GM21723 (cell line): ENCODE results near the gene MRPL14.
"Not testable (repeated sequence)": the region's sequence is repeated elsewhere in the genome, so short reads cannot be mapped to it uniquely, and the experiment has no call there.

Experiments used
- ATAC-seq: cut with Tn5 transposase; IDR thresholded peaks from one replicate; pipeline ENCODE4 v1.9.1; 2021; ENCODE audit warnings: mild to moderate bottlenecking, moderate library complexity; ENCODE audit not compliant: unreplicated experiment

The MRPL14 gene

DNA sequence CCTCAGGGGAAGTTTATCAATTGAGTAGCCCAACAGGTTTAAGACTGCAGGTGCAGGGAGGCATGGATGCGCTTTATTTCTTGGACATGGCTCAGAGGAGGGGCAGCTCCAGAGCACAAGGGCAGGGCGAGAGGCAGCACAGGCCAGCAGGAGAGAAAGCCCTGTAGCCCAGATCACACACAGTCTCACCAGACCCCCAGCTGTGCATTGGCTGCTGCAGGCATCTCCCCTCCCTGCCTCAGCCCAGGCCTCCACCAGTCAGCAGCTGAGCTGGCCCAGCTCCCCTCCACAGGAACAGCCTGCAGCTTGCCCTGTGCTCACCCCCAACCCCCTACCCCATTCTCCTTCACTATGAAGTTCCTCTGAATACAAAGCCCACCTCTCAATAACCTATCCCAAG, 24.7 kb downstream of the MRPL14 start:
- ATAC-seq = no peak

DNA sequence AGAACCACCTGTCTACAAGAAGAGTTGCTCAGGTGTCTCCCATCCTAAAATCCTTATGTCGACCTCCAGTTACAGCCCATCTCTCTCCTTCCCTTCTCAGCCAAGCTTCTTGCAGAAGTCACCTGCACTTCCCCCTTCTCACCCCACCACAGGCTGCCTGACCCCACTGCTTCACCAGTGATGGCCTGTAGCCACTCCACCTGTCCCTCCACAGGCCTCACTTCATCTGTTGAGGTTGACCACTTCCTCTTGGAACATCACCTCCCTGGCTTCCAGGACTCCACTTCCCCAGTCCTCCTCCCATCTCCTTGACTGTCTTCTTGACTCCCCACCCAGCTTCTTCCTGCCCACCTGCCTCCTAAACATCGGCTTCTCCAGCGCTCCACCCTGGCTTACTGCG, 25.4 kb downstream of the MRPL14 start:
- no peak for ATAC-seq

DNA sequence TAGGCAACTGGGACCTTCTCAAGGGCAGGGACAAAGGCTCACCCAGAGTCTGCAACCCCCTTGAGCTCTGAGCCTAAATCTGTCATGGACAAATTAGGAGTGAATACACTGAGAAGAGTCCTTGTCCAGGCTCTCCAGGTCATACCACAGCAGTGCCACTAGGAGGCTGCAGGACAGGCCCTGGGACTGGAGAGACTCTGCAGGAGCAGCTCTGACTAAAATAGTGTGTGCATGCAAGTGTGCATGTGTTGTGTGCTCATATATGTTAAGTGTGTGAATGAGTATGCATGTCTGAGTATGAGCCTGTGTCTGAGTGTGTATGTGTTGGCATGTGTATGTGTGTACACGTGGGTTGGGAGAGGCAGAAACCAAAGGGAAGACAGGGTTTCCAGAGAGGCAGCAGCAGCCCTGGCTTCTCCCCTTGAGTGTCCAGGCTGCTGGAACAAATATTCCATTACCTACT, 27.1 kb downstream of the MRPL14 start:
- no peak for ATAC-seq

DNA sequence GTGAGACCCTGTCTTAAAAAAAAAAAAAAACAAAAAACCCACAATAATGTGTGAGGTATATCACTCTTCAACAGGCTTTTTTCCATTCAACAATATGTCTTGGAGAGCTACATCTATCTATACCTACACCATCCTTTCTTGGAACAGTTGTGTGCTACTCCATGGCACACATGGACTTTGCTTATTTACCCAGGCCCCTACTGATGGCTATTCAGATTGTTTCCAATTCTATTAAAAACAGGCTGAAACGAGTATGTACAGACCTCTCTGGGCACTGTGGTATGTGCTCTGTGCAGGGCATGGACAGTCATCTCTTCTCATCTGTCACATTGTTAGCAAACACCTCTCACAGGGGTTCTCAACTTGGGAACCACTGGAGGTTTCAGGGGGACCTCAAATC, 28.1 kb downstream of the MRPL14 start:
- no peak for ATAC-seq

DNA sequence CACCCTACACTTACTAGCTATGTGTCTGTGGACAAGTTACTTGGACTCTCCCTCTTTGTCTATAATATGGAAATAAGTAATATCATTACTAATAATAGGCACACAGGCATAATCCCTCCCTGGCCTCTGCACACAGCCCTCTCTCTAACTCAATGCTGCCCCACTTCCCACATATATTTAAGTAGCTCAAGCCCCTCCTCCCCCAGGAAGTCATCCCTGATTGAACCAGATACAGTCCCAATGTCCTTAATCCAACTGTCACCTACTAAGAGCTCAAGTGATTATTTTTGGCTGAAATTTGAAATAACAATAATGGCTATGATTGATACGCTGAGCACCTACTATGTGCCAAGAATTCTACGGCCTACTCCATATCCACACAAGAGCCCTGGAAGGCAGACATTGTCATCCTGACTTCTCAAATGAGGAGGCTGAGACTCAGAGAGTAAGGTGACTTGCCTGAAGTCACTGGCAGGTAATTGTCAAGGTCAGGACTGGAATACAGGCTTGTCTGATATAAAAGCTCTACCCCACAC, 29.4 kb downstream of the MRPL14 start:
- ATAC-seq = no peak

DNA sequence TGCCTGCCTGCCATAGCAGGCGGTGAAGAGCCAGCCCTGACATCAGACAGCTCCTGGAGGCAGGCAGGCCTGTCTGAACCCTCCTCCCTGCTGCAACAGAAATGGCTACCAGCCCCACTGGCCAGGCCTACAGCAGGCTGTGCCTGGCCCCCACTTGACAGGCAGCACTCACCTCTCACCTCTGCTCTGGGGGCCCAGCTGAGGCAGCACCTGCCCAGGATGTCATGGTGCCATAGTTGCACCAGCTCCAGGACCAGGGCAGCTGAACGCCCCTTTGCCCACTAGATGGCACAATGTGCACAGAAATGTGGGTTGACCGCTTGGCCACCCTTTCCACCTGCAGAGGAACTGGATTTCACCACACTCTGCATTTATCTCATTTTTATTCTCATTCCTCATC, 30.6 kb downstream of the MRPL14 start:
- peak; percentile 70 for ATAC-seq

DNA sequence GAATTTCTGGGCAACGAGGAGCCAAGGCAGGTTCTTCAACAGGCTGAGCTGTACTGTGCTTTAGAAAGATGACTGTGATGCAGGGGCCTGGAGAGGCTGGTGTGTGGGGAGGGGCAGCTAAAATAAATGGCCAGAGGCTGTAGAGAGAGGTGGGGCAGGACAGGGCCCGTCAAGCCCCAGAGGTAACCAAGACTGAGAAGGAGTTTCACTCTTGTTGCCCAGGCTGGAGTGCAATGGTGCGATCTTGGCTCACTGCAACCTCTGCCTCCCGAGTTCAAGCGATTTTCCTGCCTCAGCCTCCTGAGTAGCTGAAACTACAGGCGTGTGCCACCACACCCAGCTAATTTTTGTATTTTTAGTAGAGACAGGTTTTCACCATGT, 32.0 kb downstream of the MRPL14 start:
- not testable (repeated sequence) for ATAC-seq

DNA sequence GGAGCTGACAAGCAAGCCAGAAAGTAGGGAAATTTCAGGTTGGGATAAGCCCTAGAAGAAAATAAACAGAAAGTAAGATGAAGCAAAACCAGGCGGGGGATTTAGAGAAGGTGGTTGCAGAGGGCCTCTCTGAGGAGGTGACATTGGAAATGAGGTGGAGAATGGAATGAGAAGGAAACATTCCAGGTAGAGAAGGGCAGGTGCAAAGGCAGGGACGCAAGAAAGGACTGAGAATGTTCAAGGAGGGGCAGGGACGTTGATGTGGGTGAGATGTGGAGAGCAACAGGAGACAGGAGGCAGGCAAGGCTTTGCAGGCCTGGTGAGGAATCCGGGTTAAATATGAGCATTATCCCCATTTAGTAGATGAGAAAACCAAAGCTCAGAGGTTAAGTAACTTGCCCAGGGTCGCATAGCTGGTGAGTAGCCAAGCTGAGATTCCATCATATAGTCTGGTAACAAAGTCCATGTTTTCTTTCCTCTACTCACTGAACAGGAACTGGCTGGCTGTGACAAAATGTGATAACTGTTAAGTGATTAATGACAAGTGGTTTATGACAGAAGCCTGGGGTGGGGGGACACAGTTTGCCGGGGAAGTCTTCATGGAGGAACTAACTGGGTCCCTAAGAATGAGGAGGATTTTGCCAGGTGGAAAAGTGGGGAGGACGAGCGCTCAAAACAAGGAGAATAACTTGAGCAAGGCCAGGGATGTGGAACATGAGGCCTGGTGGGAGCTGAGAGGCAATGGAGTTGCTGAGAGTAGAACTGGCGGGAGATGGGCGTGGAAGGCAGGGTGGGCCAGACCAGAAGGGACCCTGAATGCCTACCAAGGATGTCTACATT, 32.6 kb downstream of the MRPL14 start:
- no peak for ATAC-seq

DNA sequence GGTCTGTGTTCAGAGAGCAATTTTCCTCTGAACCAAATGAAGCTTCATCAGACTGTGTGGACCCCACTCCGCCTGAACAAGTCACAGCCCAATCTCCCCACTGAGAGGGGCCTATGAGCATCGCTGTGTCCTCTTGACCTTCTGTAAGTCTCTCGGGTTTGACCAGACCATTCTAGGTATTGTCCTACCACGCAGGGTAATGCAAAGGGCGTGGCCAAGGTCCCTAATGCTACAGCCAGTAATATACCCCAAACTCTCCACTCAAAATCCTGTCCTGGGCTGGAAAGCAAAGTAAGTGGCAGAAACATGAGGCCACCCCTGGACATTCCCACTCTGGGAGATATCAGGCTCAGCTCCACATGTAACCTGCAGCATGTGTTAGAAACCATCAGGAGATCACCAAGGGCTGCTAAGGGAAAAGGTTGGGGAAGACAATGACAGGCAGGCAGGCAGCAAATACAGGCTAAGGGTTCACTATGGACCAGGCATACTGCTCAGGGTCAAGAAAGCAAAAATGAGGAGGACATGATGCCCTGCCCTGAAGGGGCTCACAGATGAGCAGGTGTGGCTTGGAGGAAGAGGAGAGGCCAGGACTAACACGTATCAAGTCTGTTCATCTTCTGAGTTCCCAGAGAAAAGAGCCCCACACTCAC, 33.4 kb downstream of the MRPL14 start:
- ATAC-seq = no peak

DNA sequence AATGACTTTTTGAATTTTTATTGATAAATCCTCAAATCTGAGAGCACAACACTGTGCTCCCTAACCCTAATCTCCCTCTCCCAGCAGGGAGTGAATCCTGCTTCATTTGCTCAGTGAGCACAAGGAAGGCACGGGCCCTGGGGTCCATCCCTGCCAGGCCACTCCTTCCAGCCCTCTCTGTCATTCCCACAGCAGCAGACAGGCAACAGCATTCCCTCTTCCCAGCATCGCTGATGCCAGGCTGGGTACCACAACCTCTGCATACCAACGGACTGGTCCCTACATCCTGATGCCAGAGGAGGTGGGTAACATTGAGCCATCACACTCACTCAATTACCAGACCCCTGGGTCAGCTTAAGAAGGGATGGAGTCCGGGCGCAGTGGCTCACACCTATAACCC, 34.2 kb downstream of the MRPL14 start:
- no peak for ATAC-seq

DNA sequence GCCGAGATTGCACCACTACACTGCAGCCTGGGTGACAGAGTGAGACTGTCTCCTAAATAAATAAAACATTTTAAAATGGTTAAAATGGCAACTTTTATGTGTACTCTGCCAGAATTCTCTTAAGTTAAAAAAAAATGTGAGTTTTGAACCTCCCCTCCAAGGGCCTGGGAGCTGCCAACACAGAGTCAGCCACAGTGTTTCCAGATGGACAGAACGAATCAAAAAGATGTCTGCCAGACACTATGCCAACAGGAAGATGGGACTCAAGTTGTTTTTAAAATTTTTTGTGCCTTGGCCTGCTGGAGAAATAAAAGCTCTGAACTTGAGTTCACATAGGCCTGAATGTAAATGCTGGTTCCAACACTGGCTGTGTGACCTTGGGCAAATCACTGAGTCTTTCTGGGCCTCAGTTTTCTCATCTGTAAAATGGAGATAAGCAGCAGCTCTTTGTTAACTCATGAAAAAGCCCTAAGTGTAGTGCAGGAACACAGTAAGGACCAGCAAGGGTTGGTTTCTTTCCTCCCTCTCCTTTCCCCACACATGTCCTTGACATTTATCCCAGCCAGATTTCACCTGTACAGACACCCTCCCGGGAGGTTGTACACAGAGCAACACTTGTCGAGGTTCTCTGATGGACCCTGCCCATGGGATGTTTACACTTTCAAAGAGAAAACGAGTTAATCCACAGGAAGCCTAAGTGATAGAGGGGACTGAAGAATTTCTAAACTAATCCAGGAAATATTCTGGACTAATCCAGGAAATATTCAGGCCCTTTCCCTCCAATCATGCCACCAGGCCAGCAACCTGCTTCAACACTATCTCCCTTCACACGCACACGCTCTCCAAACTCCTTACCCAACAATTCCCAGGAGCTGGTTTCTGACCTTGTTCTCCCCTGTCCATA, 35.0 kb downstream of the MRPL14 start:
- ATAC-seq = no peak

DNA sequence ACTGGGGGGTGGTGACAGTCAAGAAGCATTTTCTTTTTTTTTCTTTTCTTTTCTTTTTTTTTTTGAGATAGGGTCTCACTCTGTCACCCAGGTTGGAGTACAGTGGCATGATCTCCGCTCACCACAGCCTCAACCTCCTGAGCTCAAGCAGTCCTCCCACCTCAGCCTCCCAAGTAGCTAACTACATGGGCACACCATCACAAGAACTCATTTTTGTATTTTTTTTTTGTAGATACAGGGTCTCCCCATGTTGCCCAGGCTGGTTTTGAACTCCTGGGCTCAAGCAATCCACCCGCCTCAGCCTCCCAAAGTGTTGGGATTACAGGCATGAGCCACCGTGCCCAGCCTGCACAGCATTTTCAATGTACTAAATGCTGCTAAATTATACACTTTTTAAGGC, 35.9 kb downstream of the MRPL14 start:
- ATAC-seq = not testable (repeated sequence)

DNA sequence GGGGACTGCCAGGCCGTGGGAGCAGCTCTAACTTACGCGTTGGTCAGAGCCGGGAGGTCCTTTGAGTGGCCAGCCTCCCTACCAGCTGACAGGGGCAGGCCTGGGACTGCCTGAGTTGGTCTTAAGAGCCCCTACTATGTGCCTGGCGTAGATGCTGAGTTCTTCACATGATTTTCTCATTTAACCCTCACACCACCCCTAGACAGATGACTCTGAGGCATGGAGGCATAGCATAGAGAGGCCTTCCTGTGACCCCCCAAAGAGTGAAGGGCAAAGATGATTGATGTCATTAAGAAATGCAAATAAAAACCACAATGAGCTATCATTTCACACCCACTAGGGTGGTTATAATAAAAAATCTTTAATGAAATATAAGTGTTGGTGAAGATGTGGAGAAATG, 36.8 kb downstream of the MRPL14 start:
- ATAC-seq = no peak

DNA sequence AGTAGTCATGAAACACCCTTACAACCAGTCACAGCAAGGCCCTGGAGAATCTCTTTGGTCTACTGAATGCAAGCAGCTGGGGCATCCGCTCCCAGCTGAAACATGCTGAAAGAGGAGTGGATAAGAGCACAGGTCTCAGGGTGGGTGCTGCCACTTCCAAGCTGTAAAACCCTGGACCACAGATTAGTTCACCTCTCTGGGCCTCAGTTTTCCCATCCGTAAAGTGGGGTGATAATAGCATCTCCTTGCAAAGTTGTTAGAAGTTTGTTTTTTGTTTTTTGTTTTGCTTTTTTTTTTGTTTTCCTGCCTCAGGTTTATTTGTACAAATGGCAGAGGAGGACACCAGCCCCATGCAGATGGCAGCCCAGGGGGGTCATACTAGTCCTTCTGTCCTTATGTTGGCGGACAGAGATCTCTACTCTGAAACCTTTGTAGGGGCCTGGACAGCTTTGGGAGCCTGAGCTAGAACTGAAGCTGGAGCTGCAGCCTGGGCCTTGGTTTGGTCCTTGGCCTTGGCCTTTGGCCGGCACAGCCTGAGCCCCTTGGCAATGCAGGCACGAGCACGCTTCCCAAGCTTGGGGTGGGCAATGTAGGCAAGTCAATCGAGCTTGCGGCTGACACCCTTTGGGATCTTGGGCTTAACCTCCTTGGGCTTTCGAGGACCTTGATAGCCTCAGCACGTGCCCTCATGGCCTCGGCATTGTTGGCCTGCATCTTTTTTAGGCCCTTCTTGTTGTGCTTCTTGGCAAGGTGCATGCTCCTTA, 38.2 kb downstream of the MRPL14 start:
- ATAC-seq = no peak

DNA sequence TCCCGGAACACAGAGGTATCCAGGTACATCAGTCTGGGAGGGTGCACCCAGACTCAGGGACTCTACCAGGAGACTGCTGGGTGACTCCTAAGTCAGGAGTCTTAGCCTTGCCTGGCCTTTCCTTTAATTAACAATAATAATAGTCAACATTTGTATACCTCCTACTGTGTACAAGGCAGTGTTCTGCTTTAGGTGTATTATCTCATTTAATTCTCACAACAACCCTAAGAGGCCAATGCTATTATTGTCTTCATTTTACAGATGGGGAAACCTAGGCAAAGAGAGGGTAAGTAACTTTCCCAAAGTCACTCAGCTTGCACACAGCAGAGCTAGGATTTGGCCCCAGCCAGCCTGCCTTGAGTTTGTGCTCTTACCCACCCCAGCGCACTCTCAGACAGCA, 39.6 kb downstream of the MRPL14 start:
- no peak for ATAC-seq

DNA sequence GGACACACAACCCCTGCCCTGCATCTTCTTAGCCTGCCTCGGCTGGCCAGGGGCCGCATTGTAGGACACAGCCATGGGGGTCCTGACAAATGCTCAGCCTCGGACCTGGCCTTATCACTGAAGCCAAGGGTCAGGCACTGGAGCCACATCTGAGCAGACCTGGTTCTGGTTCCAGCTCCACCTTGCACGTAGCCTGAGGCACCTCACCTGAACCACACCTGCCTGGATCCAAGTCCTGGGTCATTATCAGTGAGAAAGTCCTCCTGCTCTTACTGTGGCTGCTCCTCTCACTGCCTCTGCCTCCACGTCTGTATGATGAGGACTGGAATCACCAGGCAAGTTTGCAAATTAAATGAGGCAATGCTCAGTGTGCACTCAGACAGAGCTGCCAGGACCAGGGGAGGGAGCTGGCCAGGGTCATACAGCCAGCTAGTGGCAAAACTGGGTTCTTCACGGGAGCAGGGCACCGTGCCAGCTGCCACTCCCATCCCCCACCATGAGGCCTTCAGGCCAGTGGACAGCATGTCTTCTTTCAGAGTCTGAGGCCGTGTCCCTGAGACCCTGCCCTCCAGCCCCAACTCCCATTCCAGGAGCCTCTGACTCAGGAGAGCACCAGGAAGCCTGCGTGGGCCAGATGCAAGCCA, 40.2 kb downstream of the MRPL14 start:
- ATAC-seq = no peak

DNA sequence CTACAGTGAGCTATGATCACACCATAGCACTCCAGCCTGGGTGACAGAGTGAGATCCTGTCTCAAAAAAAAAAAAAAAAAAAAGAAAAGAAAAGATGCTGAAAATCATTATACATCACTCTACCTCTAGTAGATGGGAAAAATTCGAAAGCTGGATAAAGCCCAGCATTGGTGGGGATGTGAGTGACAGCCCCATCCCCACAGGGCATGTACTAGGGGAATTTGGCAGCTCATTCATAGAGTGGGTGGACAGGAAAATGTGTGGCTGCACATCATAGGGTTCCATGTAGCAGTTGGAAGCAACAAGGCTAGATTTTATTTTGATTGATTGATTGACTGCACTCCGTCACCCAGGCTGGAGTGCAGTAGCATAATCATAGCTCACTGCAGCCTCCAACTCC, 42.0 kb downstream of the MRPL14 start:
- ATAC-seq = no peak

DNA sequence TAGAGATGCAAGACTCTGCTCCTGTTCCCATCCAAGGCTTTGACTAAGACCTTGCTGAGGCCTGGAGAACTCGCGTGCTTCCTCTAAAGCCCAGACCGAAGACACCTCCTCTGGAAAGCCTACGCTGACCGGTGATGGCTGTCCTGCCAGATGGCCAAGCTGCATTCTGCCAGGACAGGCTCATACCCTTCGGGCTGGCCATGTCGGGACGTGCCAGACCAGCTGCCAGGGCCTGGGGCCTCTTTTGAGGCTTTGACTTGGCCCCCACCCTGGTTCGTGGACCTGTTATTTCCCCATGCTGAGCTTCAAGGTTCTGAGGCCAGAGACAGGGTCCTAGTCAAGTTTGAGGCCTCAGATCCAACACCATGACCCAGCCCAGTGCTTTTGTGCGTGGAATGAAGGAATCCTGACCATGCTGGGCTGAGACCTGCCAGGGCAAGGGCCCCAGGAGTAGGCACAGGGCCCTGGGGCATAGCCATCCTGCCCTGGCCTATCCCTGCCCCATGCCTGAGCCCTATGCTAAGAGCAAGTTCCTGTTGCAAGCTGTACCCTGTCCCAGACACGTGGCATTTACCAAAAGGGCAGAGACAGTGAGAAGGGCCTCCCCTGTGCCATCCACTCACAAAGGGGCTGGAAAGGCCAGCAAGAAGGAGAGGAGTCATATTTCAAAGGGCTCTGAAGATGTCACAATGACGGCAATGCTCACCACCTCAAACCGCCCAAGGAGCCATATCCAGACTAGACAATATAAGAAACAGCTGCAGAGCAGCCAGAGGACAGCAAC, 42.8 kb downstream of the MRPL14 start:
- no peak for ATAC-seq

DNA sequence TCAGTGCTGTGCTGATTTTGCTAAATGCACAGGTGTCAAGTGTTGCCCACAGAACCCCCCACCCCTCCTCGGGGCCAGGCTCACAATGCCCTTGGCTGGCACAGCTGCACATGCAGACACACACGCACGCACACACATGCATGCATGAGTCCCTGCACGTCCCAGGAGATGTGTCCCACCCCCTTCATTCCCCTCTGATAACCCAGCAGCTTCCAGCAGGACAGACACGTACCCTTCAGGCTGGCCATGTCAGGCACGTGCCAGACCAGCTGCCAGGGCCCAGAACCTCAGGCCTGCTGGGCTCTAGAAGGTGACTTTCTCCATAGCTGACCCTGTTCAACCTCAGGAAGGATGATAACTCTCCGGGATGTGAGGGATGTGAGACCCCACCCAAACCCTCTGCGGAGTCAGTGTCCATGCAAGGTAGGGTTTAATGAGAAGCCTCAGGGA, 44.4 kb downstream of the MRPL14 start:
- no peak for ATAC-seq
